ENCODE measurements around the gene ENPP3. TPM values are rescaled to one million over a fixed set of nuclear protein-coding genes. Genes with fewer than 3 reads are reported as not detected.

Gene ENPP3
- total and polyA plus RNA-seq, 2 of the 13 experiments (the other 11 are each of a cell fraction or from before 2014, with no cell fraction given), result 40.0 to 75.4 TPM

- TF ChIP-seq ZNF30 (CRISPR knock-in tag; IDR thresholded peaks at IDR 0.05) (no peak), ZNF839 (CRISPR knock-in tag; IDR thresholded peaks at IDR 0.05; ENCODE audit: borderline replicate concordance) (no peak), ZNF556 (CRISPR knock-in tag; IDR thresholded peaks at IDR 0.05; ENCODE audit: borderline replicate concordance) (peak; percentile 52; the same call in 1 of the 2 replicates), AKNA (CRISPR knock-in tag; IDR thresholded peaks at IDR 0.05; ENCODE audit: borderline replicate concordance) (no peak), RERE (CRISPR knock-in tag; IDR thresholded peaks at IDR 0.05; ENCODE audit: low read depth) (peak; percentile 34; the same call in 1 of the 2 replicates), BCL6 (CRISPR knock-in tag; IDR thresholded peaks at IDR 0.05) (peak; percentile 93), ATF6 (CRISPR knock-in tag; conservative IDR thresholded peaks at IDR 0.05) (no peak), GATAD1 (CRISPR knock-in tag; IDR thresholded peaks at IDR 0.05) (0 out of 2 replicates have a peak, but pooled peaks have one; percentile 35), MAFG (CRISPR knock-in tag; IDR thresholded peaks at IDR 0.05) (no peak), MEIS2 (CRISPR knock-in tag; IDR thresholded peaks at IDR 0.05) (peak; percentile 15; the same call in 1 of the 2 replicates), MED1 (CRISPR knock-in tag; IDR thresholded peaks at IDR 0.05) (peak; percentile 92), ZFP82 (CRISPR knock-in tag; IDR thresholded peaks at IDR 0.05; ENCODE audit: borderline replicate concordance) (0 out of 2 replicates have a peak, but pooled peaks have one; percentile 63), GPBP1L1 (CRISPR knock-in tag; IDR thresholded peaks at IDR 0.05) (no peak), NRL (CRISPR knock-in tag; IDR thresholded peaks at IDR 0.05; ENCODE audit: borderline replicate concordance) (no peak), ZSCAN12 (CRISPR knock-in tag; IDR thresholded peaks at IDR 0.05) (no peak)
Observed at GRCh38 chr6:131769385-131770141, 132.5 kb downstream of the ENPP3 start (continued).
